Testis (tissue), 2 donors: ENCODE measurements around the gene CORO1C.

ENCODE experiments used
- CTCF ChIP-seq, 3 experiments: fragments of 450-650 bp in 2 of 3; fragments of 200-600 bp in 1 of 3; sonication (generic) in 1 of 3; IDR thresholded peaks; one replicate each; pipeline ENCODE4 v1.5.1; 2016 to 2019; ENCODE audit warnings: antibody characterized with exemption in 3 of 3, mild to moderate bottlenecking in 2 of 3, moderate library complexity in 1 of 3
- POLR2A ChIP-seq: fragments of 450-650 bp; IDR thresholded peaks from one replicate; pipeline ENCODE4 v1.6.1; 2017; ENCODE audit warnings: antibody characterized with exemption, mild to moderate bottlenecking, moderate library complexity

GRCh38 chr12:108702595-108703320 lies 28.6 kb downstream of the CORO1C start:
- TF ChIP-seq CTCF (IDR thresholded peaks at IDR 0.05) (no peak), POLR2A (no peak)
